Fibroblast of skin of left biceps (primary cell): ENCODE measurements around the gene PYGB.
"Not testable (repeated sequence)": the region's sequence is repeated elsewhere in the genome, so short reads cannot be mapped to it uniquely, and the experiment has no call there.

Experiments used
- DNase-seq, 2 experiments: peaks; one replicate each; pipeline ENCODE4 v3.0.0-alpha.2; 2013; ENCODE audit warnings: low read depth in 2 of 2

PYGB gene

DNA sequence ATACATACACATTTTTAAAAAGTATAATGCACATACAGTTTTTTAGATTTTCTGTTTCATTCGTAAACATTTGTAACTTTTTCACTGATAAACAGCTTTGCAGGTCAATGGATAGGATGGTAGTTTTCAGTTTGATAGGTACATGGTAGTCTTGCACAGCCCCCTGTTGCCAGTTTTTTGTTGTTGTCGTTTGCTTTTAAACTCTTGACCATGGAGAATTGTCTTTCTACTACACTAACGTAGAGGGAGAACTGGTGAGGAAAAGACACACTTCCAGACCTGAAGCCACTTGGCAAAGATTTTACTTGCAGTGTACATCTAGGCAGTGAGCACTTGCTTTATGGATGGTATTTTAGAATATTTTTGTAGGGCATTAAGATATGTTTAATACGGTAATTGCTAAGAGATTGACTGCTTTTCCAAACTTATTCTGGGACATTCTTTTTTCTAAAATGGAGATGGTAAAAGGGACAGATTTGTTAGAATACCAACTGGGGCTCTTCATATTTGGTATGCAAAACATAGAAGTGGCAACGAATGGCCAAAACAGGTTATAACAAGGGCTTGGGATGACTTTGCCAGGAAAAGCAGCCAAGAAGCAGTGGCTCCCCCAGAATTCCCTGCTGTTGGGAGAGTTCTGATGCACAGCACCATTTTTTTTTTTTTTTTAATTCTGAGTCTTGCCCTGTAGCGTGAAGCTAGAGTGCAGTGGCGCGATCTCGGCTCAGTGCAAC lies 1.5 kb downstream of the PYGB start:
- no peak for DNase-seq

DNA sequence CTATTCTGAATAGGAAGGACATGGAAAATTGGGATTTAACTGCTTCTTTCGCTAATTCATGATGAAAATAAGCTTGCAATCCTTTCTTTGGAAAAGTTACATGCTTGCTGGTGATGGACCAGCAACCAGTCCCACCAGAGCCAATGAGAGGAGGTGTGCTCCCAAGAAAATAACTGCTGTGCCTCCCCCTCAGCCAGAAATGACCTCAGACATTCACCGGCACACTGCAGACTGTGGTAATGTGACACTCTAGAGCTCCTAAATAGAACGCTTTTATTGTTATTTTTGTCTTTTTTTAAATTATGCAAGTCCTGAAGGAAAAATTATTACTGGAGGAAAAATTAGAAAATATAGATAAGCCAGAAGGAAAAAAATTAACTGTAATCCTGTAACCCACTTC lies 2.6 kb downstream of the PYGB start:
- no peak for DNase-seq

DNA sequence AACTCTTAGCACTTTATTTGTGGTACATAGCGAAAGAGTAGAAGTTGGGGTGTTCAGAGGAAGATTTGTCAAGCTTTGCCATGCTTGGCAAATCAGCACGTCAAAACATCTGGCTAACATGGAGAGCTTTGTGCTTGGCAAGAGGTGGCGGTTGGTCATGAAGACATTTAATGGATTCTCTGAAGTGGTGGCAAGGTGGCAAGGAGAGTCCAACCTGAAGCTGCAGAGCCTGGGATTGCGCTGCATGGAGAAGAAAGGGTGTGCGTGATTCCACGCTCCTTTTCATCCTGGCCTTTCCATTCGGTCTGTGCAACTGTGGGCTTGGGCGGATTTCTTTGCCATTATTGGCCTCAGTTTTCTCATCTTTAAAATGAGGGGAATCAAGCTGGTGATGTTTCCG lies 3.1 kb downstream of the PYGB start:
- DNase-seq: no peak

- DNase-seq: no peak
Observed at GRCh38 chr20:25251558-25251957, 3.7 kb downstream of the PYGB start.

GRCh38 chr20:25252230-25252651 lies 4.4 kb downstream of the PYGB start:
- no peak for DNase-seq

GRCh38 chr20:25252686-25253421 lies 5.0 kb downstream of the PYGB start:
- DNase-seq: no peak

GRCh38 chr20:25253606-25254275 lies 5.9 kb downstream of the PYGB start:
- no peak for DNase-seq

- DNase-seq: no peak
Observed at GRCh38 chr20:25254571-25254970, 6.7 kb downstream of the PYGB start.

- no peak for DNase-seq
Observed at GRCh38 chr20:25254986-25255680, 7.2 kb downstream of the PYGB start.

GRCh38 chr20:25256226-25256859 lies 8.5 kb downstream of the PYGB start:
- no peak for DNase-seq

DNA sequence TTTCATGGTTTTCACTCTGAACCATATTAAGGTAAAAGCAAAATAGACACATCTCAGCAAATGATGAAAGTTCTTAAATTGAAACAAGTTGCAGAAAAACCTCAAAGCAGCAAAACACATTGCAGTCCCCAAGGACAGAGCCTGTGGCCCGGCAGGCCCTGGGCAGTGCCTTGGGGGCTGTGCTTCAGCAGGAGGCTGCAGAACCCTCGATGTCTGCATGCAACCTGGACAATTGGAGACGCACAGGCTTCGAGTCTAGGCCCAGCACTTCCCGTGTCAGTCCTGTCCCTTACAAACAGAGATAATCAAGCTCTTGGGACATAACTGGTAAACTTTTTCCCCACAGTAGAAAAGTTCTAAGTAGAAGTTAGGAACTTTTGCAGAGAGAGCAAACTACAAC lies 9.2 kb downstream of the PYGB start:
- DNase-seq: no peak

DNA sequence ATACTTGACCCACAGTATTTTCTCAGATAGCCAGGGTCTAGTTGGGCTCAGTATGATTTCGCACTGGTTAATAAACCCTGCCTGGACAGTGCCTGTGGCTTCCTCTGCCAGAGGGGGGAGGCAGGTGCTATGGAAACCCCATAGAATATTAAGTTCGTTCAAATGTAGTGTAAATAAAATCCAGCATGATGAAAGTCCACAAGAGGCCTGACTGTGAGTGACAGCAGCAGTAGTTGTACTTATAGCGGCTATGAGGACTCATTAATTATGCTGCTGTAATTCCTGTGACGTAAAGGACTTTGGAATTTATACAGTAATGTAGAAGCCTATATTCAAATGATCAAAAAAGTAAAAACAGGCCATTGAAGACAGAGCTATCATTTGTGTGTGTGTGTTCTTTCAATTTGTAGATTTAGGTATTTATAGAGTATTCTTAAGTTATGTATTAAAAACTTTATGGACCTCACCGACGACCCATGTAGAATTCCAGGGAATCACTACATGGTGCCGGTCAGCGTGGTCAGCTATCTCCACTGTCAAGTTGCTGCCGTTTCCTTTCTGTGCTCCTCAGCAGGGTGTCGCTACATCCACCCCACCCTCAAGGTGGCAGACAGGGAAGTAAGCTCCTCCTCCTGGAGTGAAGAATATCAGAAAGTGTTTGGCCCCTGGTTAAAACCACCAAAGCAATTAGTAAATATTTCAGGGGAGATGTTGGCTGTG lies 10.0 kb downstream of the PYGB start:
- DNase-seq: no peak

GRCh38 chr20:25258476-25258805 lies 10.6 kb downstream of the PYGB start:
- no peak for DNase-seq

- DNase-seq: no peak
Observed at GRCh38 chr20:25258828-25259227, 10.9 kb downstream of the PYGB start.

GRCh38 chr20:25259358-25259757 lies 11.5 kb downstream of the PYGB start:
- no peak for DNase-seq

GRCh38 chr20:25259788-25260254 lies 11.9 kb downstream of the PYGB start:
- no peak for DNase-seq

DNA sequence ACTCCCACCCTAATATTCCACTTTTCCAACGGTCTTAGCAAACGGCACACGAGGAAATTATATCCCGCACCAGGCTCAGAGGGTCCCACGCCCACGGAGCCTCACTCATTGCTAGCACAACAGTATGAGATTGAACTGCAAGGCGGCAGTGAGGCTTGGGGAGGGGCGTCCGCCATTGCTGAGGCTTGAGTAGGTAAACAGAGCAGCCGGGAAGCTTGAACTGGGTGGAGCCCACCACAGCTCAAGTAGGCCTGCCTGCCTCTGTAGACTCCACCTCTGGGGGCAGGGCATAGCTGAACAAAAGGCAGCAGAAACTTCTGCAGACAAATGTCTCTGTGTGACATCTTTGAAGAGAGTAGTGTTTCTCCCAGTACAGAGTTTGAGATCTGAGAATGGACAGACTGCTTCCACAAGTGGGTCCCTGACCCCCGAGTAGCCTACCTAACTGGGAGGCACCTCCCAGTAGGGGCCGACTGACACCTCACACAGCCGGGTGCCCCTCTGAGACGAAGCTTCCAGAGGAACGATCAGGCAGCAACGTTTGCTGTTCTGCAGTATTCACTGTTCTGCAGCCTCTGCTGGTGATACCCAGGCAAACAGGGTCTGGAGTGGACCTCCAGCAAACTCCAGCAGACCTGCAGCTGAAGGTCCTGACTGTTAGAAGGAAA lies 13.0 kb downstream of the PYGB start:
- DNase-seq: not testable (repeated sequence)

- no peak for DNase-seq
Observed at GRCh38 chr20:25269057-25269832, 21.4 kb downstream of the PYGB start.

- DNase-seq: no peak
Observed at GRCh38 chr20:25269833-25270170, 21.9 kb downstream of the PYGB start.

GRCh38 chr20:25270829-25271251 lies 23.0 kb downstream of the PYGB start:
- no peak for DNase-seq
